ENCODE results near the gene EEF1B2. TPM values are rescaled to one million over a fixed set of nuclear protein-coding genes. Genes with fewer than 3 reads are reported as not detected.

Gene EEF1B2
- total RNA-seq, 1 experiment from 2014 or later: 939 TPM

GRCh38 chr2:206189691-206190090, 30.0 kb downstream of the EEF1B2 start:
- DNase-seq: no peak
- Histone ChIP-seq H3K9me3 (no peaks in the 10 kb centered on the region), H3K36me3 (ENCODE audit: control insufficient read depth, insufficient read depth, low read length) (no peaks in the 10 kb centered on the region), H3K4me3 (ENCODE audit: low read depth, low read length) (no peak overlapping the region), H3K4me1 (no peaks in the 10 kb centered on the region), H3K27me3 (replicated peaks; ENCODE audit: control insufficient read depth, insufficient read depth, low read length) (no peaks in the 10 kb centered on the region)
- no peaks in the 10 kb centered on the region for H3K9me3 Mint-ChIP-seq (ENCODE audit: unreplicated experiment)
- no peak for TF ChIP-seq CTCF (IDR thresholded peaks at IDR 0.05; ENCODE audit: insufficient read depth in 1 of 2, low read depth in 1 of 2, low read length in 1 of 2, severe bottlenecking in 1 of 2, unreplicated experiment in 1 of 2)
- H3K36me3 Mint-ChIP-seq (ENCODE audit: insufficient read depth, unreplicated experiment): no peaks in the 10 kb centered on the region
- no peaks in the 10 kb centered on the region for H3K4me1 Mint-ChIP-seq (ENCODE audit: low read depth, unreplicated experiment)
- H3K27ac Mint-ChIP-seq (ENCODE audit: unreplicated experiment): no peak overlapping the region
- no peak overlapping the region for H3K4me3 Mint-ChIP-seq (ENCODE audit: unreplicated experiment)
- CTCF ChIA-PET: no interaction called here
- BruUV-seq (replicated peaks): no TSS peak
- intact Hi-C loops (cut with micrococcal nuclease; ENCODE audit: unreplicated experiment): no loop called here
- H3K27me3 Mint-ChIP-seq (ENCODE audit: insufficient read depth, unreplicated experiment): peaks cover 7% of the 10 kb centered on the region
- POLR2A ChIA-PET: interaction anchor here (0.8 kb wide), 1 partner anchor 15 kb away, joined by 4 read pairs; no protein-coding TSS in a partner anchor

GRCh38 chr2:206190111-206190510, 30.4 kb downstream of the EEF1B2 start:
- CTCF ChIA-PET: no interaction called here
- no peak for TF ChIP-seq CTCF (IDR thresholded peaks at IDR 0.05; ENCODE audit: insufficient read depth in 1 of 2, low read depth in 1 of 2, low read length in 1 of 2, severe bottlenecking in 1 of 2, unreplicated experiment in 1 of 2)
- no peaks in the 10 kb centered on the region for H3K27me3 ChIP-seq (replicated peaks; ENCODE audit: control insufficient read depth, insufficient read depth, low read length)
- H3K36me3 Mint-ChIP-seq (ENCODE audit: insufficient read depth, unreplicated experiment): no peaks in the 10 kb centered on the region
- H3K27ac Mint-ChIP-seq (ENCODE audit: unreplicated experiment): no peak overlapping the region
- H3K4me1 Mint-ChIP-seq (ENCODE audit: low read depth, unreplicated experiment): no peaks in the 10 kb centered on the region
- H3K27me3 Mint-ChIP-seq (ENCODE audit: insufficient read depth, unreplicated experiment): peaks cover 9% of the 10 kb centered on the region
- no peaks in the 10 kb centered on the region for H3K9me3 ChIP-seq
- H3K4me3 Mint-ChIP-seq (ENCODE audit: unreplicated experiment): no peak overlapping the region
- H3K9me3 Mint-ChIP-seq (ENCODE audit: unreplicated experiment): no peaks in the 10 kb centered on the region
- no peak for DNase-seq
- intact Hi-C loops (cut with micrococcal nuclease; ENCODE audit: unreplicated experiment): no loop called here
- no TSS peak for BruUV-seq (replicated peaks)
- H3K4me3 ChIP-seq (ENCODE audit: low read depth, low read length): no peak overlapping the region
- no peaks in the 10 kb centered on the region for H3K4me1 ChIP-seq
- POLR2A ChIA-PET: interaction anchor here (0.8 kb wide), 1 partner anchor 15 kb away, joined by 4 read pairs; no protein-coding TSS in a partner anchor
- H3K36me3 ChIP-seq (ENCODE audit: control insufficient read depth, insufficient read depth, low read length): no peaks in the 10 kb centered on the region

- Histone ChIP-seq H3K9me3 (no peaks in the 10 kb centered on the region), H3K4me1 (no peaks in the 10 kb centered on the region), H3K27me3 (replicated peaks; ENCODE audit: control insufficient read depth, insufficient read depth, low read length) (no peaks in the 10 kb centered on the region), H3K4me3 (ENCODE audit: low read depth, low read length) (no peak overlapping the region), H3K36me3 (ENCODE audit: control insufficient read depth, insufficient read depth, low read length) (no peaks in the 10 kb centered on the region)
- no TSS peak for BruUV-seq (replicated peaks)
- H3K4me3 Mint-ChIP-seq (ENCODE audit: unreplicated experiment): no peak overlapping the region
- no peaks in the 10 kb centered on the region for H3K4me1 Mint-ChIP-seq (ENCODE audit: low read depth, unreplicated experiment)
- no peaks in the 10 kb centered on the region for H3K36me3 Mint-ChIP-seq (ENCODE audit: insufficient read depth, unreplicated experiment)
- POLR2A ChIA-PET: no interaction called here
- intact Hi-C loops (cut with micrococcal nuclease; ENCODE audit: unreplicated experiment): no loop called here
- H3K9me3 Mint-ChIP-seq (ENCODE audit: unreplicated experiment): no peaks in the 10 kb centered on the region
- peaks cover 11% of the 10 kb centered on the region for H3K27me3 Mint-ChIP-seq (ENCODE audit: insufficient read depth, unreplicated experiment)
- DNase-seq: no peak
- CTCF ChIA-PET: no interaction called here
- no peak overlapping the region for H3K27ac Mint-ChIP-seq (ENCODE audit: unreplicated experiment)
- no peak for TF ChIP-seq CTCF (IDR thresholded peaks at IDR 0.05; ENCODE audit: insufficient read depth in 1 of 2, low read depth in 1 of 2, low read length in 1 of 2, severe bottlenecking in 1 of 2, unreplicated experiment in 1 of 2)
Measured at GRCh38 chr2:206190689-206191088, 31.0 kb downstream of the EEF1B2 start.

All from Caco-2 (cell line).